HG03097 (cell line): ENCODE results near the gene CDK6.
A peak's percentile ranks its signal among the peaks of the same experiment; 100 is the strongest.

Experiments used
- ATAC-seq: cut with Tn5 transposase; IDR thresholded peaks from one replicate; pipeline ENCODE4 v1.9.1; 2021; ENCODE audit not compliant: unreplicated experiment, low FRiP score

The CDK6 gene

DNA sequence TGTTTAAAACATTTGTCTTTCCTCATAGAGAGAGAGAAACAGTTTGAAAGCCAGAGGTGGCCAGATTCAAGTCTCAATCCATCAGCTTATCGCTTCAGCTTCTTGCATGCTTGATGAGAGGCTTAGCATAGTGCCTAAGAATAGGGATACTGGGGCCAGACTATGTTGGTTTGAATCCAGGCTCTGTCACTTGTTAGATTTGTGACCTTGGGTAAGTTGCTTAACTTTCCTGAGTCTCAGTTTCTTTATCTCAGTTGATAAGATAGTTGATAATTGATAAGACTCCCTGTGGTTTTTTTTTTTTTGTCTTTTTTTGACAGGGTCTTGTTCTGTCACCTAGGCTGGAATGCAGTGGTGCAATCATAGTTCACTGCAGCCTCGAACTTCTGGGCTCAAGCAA, 12.1 kb upstream of the CDK6 start:
- no peak for ATAC-seq

GRCh38 chr7:92847305-92847704, 10.9 kb upstream of the CDK6 start:
- ATAC-seq = no peak

GRCh38 chr7:92845736-92846135, 9.4 kb upstream of the CDK6 start:
- ATAC-seq = no peak

- no peak for ATAC-seq
These were observed 7.4 kb upstream of the CDK6 start for GRCh38 chr7:92843781-92844180.

DNA sequence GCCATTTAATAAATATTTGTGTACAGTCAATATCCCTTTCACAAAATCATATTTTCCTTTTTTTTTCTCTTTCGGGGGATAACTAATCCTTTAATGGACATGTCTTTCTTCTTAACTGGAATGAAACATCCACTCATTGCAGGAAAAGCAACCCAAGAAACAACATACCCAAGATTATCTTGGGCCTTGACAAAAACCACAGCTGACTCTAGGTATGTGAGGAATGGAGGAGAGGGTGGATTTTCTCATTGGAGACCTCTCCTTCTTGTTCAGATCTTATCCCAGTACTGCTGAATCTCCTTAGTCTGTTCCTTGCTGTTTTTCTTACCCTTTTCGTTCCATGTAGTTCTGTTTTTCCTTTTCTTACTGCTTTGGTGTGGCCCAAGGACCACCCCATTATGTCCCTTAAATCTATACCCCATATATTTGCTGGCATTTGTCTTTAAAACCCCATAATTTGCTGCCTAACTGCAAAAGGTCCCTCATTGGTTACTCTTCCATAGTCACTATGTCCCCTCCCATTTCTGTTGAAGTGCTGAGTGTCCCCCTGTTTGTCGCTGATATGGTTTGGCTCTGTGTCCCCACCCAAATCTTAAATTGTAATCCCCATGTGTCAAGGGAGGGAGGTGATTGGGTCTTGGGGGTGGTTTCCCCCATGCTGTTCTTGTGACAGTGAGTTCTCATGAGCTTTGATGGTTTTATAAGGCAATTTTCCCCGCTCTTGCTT, 6.8 kb upstream of the CDK6 start:
- no peak for ATAC-seq

DNA sequence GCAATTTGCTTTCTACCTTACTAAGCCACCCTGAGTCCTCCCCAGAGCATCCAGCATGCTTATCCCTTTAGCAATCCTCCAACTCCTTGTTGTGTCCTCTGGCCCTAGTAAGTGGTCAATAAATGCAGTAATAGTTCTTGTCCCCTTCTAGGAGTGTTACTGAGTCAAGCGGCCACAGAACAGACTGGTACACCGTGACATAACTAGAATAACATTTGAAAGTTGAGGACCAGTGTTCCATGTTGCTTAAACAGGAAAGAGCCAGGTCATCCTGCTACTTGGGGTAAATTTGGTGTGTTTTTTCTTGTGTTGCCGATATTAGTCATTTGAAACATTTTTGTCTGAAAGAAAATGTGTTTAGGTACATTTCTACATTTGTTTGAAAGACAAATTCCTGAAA, 4.8 kb upstream of the CDK6 start:
- no peak for ATAC-seq

DNA sequence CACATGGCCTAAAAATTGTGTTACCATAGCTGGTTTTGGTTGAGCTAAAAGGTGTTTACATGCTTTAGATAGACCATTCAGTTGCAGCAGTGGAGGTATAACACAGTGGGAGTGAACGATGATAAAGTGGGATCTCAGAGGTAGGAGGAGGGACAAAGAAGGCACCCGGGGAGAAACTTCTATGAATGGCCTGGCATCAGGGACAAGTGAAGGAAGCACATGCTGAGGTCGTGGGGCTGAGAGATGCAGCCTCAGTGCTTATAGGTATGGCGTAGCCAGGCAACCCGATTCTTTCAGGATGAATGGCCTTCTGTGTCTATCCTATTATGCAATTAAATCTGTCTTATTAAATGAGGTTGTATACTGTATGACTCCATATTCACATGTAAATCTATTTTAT, 3.9 kb upstream of the CDK6 start:
- ATAC-seq = no peak

DNA sequence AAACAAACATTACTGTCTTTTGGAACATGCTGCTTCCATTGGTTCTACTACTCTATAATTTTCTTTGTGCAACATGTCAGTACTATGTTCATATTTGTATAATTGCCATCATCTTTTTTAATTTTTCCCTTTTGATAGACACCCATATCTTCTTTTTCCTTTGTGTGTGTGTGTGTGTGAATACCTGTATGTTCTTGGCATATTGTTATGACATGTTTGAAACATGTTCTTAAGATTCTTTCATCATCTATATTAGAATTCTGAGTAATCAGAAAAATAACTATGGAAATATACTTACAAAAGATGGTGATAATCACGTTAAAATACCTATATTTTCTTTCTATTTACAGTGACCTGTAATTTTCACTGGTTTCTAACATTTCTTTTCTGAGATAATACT, 3.5 kb upstream of the CDK6 start:
- no peak for ATAC-seq

GRCh38 chr7:92838934-92839333, 2.6 kb upstream of the CDK6 start:
- no peak for ATAC-seq

DNA sequence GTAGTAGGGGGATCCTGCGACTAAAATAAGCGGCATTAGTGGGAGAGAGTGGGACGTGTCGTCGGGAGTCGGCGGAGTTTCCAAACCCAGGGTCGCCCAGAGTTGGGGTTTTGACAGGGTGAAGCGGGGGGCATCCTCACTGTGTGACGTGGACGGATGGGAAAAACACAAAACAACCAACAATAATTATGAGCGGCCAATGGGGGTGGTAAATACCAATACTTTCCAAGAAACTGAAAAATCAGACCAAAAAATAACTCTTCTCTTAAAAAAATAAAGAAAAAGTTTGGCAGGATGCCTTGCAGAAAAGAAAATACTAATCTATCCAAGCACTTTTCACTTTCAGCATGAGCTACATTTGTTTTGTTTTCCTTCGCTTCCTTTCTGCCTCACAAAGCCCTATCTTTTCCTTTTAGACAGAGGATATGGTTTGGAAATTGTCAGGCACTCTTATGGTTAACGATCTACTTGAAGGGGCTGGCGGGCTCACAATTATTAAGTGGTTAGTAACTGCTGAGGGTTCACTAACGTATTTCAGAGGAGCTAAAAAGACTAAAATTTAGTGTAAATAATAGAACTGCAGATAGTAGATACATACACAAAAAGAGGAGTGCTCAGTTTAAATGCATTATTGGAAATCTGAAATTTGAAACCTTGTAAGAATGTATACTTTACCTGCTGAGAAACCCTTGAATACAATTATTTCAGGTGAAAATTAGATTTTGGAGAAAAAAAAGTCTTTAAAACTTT, 802 bp upstream of the CDK6 start:
- ATAC-seq = no peak

GRCh38 chr7:92835851-92836488, 403 bp downstream of the CDK6 start:
- ATAC-seq = no peak

- no peak for ATAC-seq
These were observed 1.0 kb downstream of the CDK6 start for GRCh38 chr7:92835261-92835850.

- ATAC-seq = no peak
These were observed 1.7 kb downstream of the CDK6 start for GRCh38 chr7:92834507-92835260.

GRCh38 chr7:92833766-92834506, 2.4 kb downstream of the CDK6 start:
- ATAC-seq = peak; percentile 46

DNA sequence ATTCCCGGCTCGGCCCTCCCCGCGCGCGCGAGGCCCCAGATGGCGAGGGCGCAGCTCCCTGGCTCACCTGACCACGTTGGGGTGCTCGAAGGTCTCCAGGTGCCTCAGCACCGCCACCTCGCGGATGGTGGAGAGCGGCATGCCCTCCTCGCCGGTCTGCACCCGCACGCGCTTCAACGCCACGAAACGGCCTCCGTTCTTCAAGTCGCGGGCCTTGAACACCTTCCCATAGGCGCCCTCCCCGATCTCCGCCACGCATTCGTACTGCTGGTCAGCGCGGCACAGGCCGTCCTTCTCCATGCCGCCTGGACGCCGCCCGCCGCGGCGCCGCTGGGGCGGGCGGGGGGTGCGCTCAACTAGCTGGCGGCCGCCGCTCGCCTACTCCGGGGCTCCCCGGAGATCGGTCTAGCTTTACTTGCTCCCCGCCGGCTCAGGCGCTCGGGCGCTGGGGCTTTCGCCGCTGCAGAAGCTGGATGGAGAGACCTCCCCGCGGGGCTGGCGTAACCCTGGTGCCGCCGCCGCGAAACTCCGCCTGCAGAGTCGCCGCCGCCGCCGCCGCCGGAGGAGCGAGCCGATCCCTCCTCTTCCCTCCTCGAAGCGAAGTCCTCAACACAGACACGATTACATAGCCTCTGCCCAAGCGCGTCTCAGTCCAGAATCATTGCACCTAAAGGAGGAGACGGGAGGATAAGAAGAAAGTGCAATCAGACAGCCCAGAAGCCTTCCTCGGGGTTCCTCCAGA, 3.2 kb downstream of the CDK6 start:
- peak; percentile 49 for ATAC-seq

- ATAC-seq = peak; percentile 2
These were observed 3.8 kb downstream of the CDK6 start for GRCh38 chr7:92832534-92833023.

DNA sequence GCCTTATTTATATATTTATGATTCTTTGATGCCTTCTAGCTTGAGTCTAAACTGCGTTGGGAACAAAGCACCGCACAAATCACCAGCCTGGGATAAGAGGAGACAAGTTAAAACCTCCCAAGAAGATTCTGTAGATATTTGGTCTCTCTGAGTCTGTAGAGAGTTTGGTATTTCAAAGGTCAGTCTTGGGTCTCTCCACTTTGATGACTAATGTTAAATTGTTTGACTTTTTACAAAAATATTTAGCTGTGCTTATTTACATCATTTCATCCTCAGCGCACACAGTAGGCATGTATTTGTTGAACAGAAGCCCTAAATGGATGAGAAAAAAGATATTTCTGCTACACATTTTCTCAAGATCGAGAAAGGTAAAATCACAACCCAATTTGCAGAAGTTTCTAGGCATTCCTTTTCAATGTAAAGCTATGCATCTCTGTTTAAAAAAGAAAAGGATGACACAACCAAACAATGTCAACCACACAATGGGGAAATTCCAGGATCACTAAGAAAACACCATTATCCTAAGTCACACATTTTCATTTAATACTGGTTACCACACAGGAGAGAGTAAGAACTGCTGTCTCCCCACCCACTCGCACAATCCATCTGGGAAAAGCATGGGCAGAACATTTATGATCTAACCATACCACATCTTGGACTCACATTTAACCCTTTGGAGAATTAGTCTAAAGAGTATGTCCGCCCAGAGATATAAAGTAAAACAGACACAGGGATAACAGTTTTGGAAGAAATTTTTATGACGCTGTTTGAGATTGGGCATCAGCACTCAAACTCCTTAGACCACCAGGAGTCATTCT, 4.4 kb downstream of the CDK6 start:
- ATAC-seq = no peak

GRCh38 chr7:92830532-92831110, 5.8 kb downstream of the CDK6 start:
- ATAC-seq = no peak
